H9 (cell line): ENCODE measurements around the gene BATF. TPM values are rescaled to one million over a fixed set of nuclear protein-coding genes. Genes with fewer than 3 reads are reported as not detected.

Experiments
- DNase-seq: peaks from one replicate; pipeline ENCODE4 v3.0.0-alpha.2; 2017
- H2AFZ ChIP-seq: one replicate; pipeline ENCODE4 v1.6.1; 2013; ENCODE audit warnings: mild to moderate bottlenecking, low read length, control low read depth, moderate library complexity
- H2AK5ac ChIP-seq: 2 replicates; pipeline ENCODE4 v1.6.1; 2013; ENCODE audit warnings: low read length, control low read depth, mixed read lengths; ENCODE audit not compliant: insufficient read length
- H2BK120ac ChIP-seq: one replicate; pipeline ENCODE4 v1.6.1; 2013; ENCODE audit warnings: low read depth, mild to moderate bottlenecking, low read length, control low read depth, inconsistent platforms; ENCODE audit not compliant: poor library complexity, severe bottlenecking
- H2BK12ac ChIP-seq: 2 replicates; pipeline ENCODE4 v1.6.1; 2013; ENCODE audit warnings: low read length, control low read depth, mixed read lengths, low read depth; ENCODE audit not compliant: insufficient read length
- H2BK15ac ChIP-seq: 2 replicates; pipeline ENCODE4 v1.6.1; 2013; ENCODE audit warnings: low read depth, low read length, control low read depth
- H2BK20ac ChIP-seq: one replicate; pipeline ENCODE4 v1.6.1; 2013; ENCODE audit warnings: low read depth, mild to moderate bottlenecking, low read length, control low read depth, inconsistent platforms; ENCODE audit not compliant: poor library complexity, severe bottlenecking
- H2BK5ac ChIP-seq: 2 replicates; pipeline ENCODE4 v1.6.1; 2013; ENCODE audit warnings: low read length, control low read depth, mixed read lengths; ENCODE audit not compliant: insufficient read length
- H3K14ac ChIP-seq: 2 replicates; pipeline ENCODE4 v1.6.1; 2013; ENCODE audit warnings: low read length, control low read depth; ENCODE audit not compliant: insufficient read depth
- H3K18ac ChIP-seq: 2 replicates; pipeline ENCODE4 v1.6.1; 2013; ENCODE audit warnings: low read depth, mild to moderate bottlenecking, mixed read lengths, low read length, control low read depth; ENCODE audit not compliant: insufficient read length
- H3K23ac ChIP-seq: 2 replicates; pipeline ENCODE4 v1.6.1; 2013; ENCODE audit warnings: low read length, control low read depth, mixed read lengths, low read depth; ENCODE audit not compliant: insufficient read length
- H3K23me2 ChIP-seq: 2 replicates; pipeline ENCODE4 v1.6.1; 2013; ENCODE audit warnings: low read depth, mild to moderate bottlenecking, mixed read lengths, low read length, control low read depth; ENCODE audit not compliant: insufficient read length, poor library complexity, severe bottlenecking
- H3K27ac ChIP-seq: 2 replicates; pipeline ENCODE4 v1.5.1; 2013; ENCODE audit warnings: low read length, control low read depth, mixed read lengths, low read depth; ENCODE audit not compliant: insufficient read length
- H3K27me3 ChIP-seq: 2 replicates; pipeline ENCODE4 v1.6.1; 2013; ENCODE audit warnings: low read length, control low read depth, inconsistent platforms; ENCODE audit not compliant: insufficient read depth
- H3K4ac ChIP-seq: 2 replicates; pipeline ENCODE4 v1.6.1; 2013; ENCODE audit warnings: low read depth, mild to moderate bottlenecking, control low read depth, inconsistent platforms, low read length, moderate library complexity
- H3K4me1 ChIP-seq: 2 replicates; pipeline ENCODE4 v1.6.1; 2013; ENCODE audit warnings: low read length, control low read depth, inconsistent platforms; ENCODE audit not compliant: insufficient read depth
- H3K4me2 ChIP-seq: 2 replicates; pipeline ENCODE4 v1.6.1; 2013; ENCODE audit warnings: low read length, control low read depth, mixed read lengths; ENCODE audit not compliant: insufficient read length, insufficient read depth
- H3K56ac ChIP-seq: 2 replicates; pipeline ENCODE4 v1.6.1; 2013; ENCODE audit warnings: low read depth, mild to moderate bottlenecking, mixed read lengths, low read length, control low read depth; ENCODE audit not compliant: insufficient read length
- H3K79me1 ChIP-seq: 2 replicates; pipeline ENCODE4 v1.6.1; 2013; ENCODE audit warnings: low read depth, mild to moderate bottlenecking, moderate library complexity, low read length, control low read depth, inconsistent platforms; ENCODE audit not compliant: insufficient read depth, poor library complexity, severe bottlenecking
- H3K79me2 ChIP-seq: 2 replicates; pipeline ENCODE4 v1.6.1; 2013; ENCODE audit warnings: low read length, control low read depth, inconsistent platforms; ENCODE audit not compliant: insufficient read depth
- H3K9ac ChIP-seq: 2 replicates; pipeline ENCODE4 v1.6.1; 2013; ENCODE audit warnings: low read length, control low read depth, mixed read lengths; ENCODE audit not compliant: insufficient read length; ENCODE audit errors: extremely low read depth
- H3K9me3 ChIP-seq: one replicate; pipeline ENCODE4 v1.6.1; 2013; ENCODE audit warnings: low read depth, low read length, inconsistent platforms; ENCODE audit not compliant: control insufficient read depth
- H3T11ph ChIP-seq: one replicate; pipeline ENCODE4 v1.6.1; 2013; ENCODE audit warnings: mild to moderate bottlenecking, low read length, control low read depth, inconsistent platforms
- H4K20me1 ChIP-seq: one replicate; pipeline ENCODE4 v1.6.1; 2013; ENCODE audit not compliant: control insufficient read depth, insufficient read length, insufficient read depth
- H4K5ac ChIP-seq: 2 replicates; pipeline ENCODE4 v1.6.1; 2013; ENCODE audit warnings: low read depth, mild to moderate bottlenecking, mixed read lengths, low read length, control low read depth; ENCODE audit not compliant: insufficient read length
- H4K8ac ChIP-seq: replicated peaks from 2 replicates; pipeline ENCODE4 v1.6.1; 2013; ENCODE audit warnings: low read length, control low read depth, mixed read lengths, low read depth; ENCODE audit not compliant: insufficient read length
- H4K91ac ChIP-seq: 2 replicates; pipeline ENCODE4 v1.6.1; 2013; ENCODE audit warnings: low read depth, mild to moderate bottlenecking, moderate library complexity, mixed read lengths, low read length, control low read depth; ENCODE audit not compliant: insufficient read length
- H3K27ac Mint-ChIP-seq, 3 experiments: 2 replicates in 2 of 3; 3 replicates in 1 of 3; pipeline ENCODE4 v1.8.0; 2020 to 2021; ENCODE audit warnings: mixed read lengths in 3 of 3, mild to moderate bottlenecking in 1 of 3, moderate library complexity in 1 of 3
- H3K27me3 Mint-ChIP-seq: 2 replicates; pipeline ENCODE4 v1.8.0; 2021; ENCODE audit warnings: low read depth, mild to moderate bottlenecking, moderate library complexity, mixed read lengths
- H3K36me3 Mint-ChIP-seq, 3 experiments: 2 replicates in 2 of 3; 3 replicates in 1 of 3; pipeline ENCODE4 v1.8.0; 2020 to 2021; ENCODE audit warnings: low read depth in 3 of 3, mixed read lengths in 3 of 3; ENCODE audit not compliant: insufficient read depth in 1 of 3
- H3K4me1 Mint-ChIP-seq, 2 experiments: 2 replicates each; pipeline ENCODE4 v1.8.0; 2020; ENCODE audit warnings: mixed read lengths in 2 of 2
- H3K4me3 Mint-ChIP-seq, 2 experiments: 2 replicates in 1 of 2; 3 replicates in 1 of 2; pipeline ENCODE4 v1.8.0; 2020 to 2021; ENCODE audit warnings: mild to moderate bottlenecking in 2 of 2, mixed read lengths in 2 of 2, moderate library complexity in 1 of 2
- H3K9me3 Mint-ChIP-seq, 2 experiments: 2 replicates in 1 of 2; 3 replicates in 1 of 2; pipeline ENCODE4 v1.8.0; 2020; ENCODE audit warnings: mild to moderate bottlenecking in 2 of 2, mixed read lengths in 2 of 2, moderate library complexity in 1 of 2
- CTCF ChIP-seq: fragments of 200-600 bp; sonication (generic); conservative IDR thresholded peaks from 3 replicates; pipeline ENCODE4 v1.8.0; 2021; ENCODE audit warnings: antibody characterized with exemption, mild to moderate bottlenecking
- WGBS: extraction: QIAGEN DNeasy Blood & Tissue Kit; methylation state at CpG from one replicate; pipeline ENCODE4 v1.1.7; 2013; ENCODE audit warnings: missing lambda C conversion rate, low lambda C conversion rate, mixed read lengths; ENCODE audit not compliant: insufficient read length; ENCODE audit errors: extremely low coverage; 5-methylcytosine and 5-hydroxymethylcytosine counted together
- total RNA-seq: library from RNA; stranded (reverse); gene quantifications from 2 replicates; pipeline ENCODE4 v1.2.1, GENCODE V29; 2021

The BATF gene
- total RNA-seq, 1 experiment from 2014 or later: not detected

DNA sequence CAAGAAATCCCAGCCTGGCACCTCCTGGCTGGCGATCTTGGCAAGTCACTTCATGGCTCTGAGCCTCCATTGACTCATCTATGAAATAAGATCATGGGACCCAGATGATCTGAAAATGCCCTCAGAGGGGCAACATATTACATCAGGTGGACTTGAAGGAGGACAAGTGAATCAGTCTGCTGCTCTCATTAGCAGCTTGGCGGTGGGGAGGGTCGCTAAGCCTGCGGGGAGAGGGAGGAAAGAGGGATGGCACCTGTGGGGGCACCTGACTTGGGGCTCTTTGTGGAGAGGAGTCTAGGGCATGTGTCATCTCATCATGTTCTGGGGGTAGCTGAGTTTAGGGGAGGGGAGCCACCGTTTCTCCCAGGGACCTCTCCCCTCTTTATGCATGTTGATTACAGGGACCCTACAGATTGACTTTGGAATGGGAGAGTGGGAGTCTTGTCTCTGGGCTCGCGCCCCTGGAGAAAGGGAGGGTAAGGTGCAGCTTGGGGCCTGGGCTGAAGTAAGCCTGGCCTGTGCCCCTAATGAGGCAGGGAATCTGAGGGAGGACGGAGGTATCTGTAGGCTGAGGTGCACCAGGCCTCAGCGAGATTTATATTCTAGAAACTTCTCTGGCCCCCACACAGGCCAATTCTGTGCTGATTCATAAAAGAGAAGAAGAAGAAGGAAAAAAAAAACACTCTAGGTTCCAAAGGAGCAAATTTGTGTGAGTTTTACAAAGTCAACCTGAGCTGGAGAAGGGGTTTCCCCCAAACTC is 29.3 kb upstream of the BATF start:
- Histone ChIP-seq H2AK5ac (no peak overlapping the region), H4K91ac (no peak overlapping the region), H2AFZ (no peak overlapping the region), H3K79me2 (no peaks in the 10 kb centered on the region), H2BK15ac (no peak overlapping the region), H3T11ph (no peak overlapping the region), H3K4me1 (no peaks in the 10 kb centered on the region), H3K14ac (no peak overlapping the region), H3K9ac (no peak overlapping the region), H3K56ac (no peak overlapping the region), H3K79me1 (no peaks in the 10 kb centered on the region), H4K20me1 (no peaks in the 10 kb centered on the region), H4K5ac (no peak overlapping the region), H3K23me2 (no peaks in the 10 kb centered on the region), H3K27ac (no peak overlapping the region), H2BK5ac (no peak overlapping the region), H2BK120ac (no peak overlapping the region), H3K9me3 (no peaks in the 10 kb centered on the region), H3K27me3 (no peaks in the 10 kb centered on the region), H3K23ac (no peak overlapping the region), H2BK12ac (no peak overlapping the region), H4K8ac (no peak overlapping the region), H3K18ac (no peak overlapping the region), H3K4ac (no peak overlapping the region), H3K4me2 (no peak overlapping the region), H2BK20ac (no peak overlapping the region)
- H3K27me3 Mint-ChIP-seq: no peaks in the 10 kb centered on the region; the same call in none of the 2 replicates
- no CpG with 5 or more reads among the region's 9 CpGs for WGBS
- no peak for TF ChIP-seq CTCF
- no peak for DNase-seq
- no peaks in the 10 kb centered on the region for H3K36me3 Mint-ChIP-seq
- H3K27ac Mint-ChIP-seq: peak overlapping the region in 1 of 3 experiments; percentile 53; a peak in 2 of 7 replicates
- no peaks in the 10 kb centered on the region for H3K9me3 Mint-ChIP-seq
- H3K4me1 Mint-ChIP-seq: peaks cover 2 to 3% of the 10 kb centered on the region in 2 experiments; a peak in 2 of 4 replicates
- H3K4me3 Mint-ChIP-seq: no peak overlapping the region
